ENCODE data around the gene EGFL8. TPM values are rescaled to one million over a fixed set of nuclear protein-coding genes. Genes with fewer than 3 reads are reported as not detected.

Gene EGFL8
- total and polyA plus RNA-seq, 8 donors, result 8.1 to 35.2 (median 23.2) TPM

DNA sequence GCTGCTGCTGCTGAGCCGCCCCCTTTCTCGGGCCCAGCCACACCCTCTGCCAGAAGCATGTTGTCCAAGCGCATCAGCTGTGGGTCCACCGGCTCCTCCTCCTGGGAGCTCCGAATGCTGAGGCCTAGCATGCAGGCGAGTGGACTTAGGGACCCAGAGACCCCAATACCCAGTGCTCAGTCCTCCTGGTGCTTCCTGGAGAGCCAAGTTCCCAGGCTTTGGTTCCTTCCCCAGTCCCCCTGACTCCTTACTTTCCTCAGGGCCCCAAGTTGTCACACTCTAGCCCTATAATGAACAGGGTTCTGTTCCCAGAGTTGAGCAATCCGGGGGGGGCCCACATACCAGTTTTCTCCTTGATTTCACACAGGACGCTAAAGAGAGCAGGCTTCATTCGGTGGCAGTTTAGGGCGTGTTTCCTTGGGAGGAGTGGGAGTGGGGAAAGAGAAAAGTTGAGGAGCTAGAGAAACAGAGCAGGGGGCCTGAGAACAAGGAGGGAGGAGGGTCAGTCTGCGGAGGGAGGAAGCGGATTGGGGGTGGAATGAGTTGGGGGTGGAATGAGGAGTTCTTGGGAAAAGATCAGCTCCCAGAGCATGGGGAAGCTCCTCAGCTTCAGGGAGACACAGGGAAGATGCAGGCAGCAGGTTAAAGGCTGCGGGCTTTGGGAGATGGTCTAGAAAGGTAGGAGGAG is 24.1 kb downstream of the EGFL8 start:
- DNase-seq, result no peak
- peaks cover 16 to 88% of the 10 kb centered on the region in 2 donors for H3K4me1 ChIP-seq
- ATAC-seq, result no peak
- H3K9me3 ChIP-seq, result no peaks in the 10 kb centered on the region
- no peak for TF ChIP-seq CTCF (IDR thresholded peaks at IDR 0.05)
- peak overlapping the region; percentile 67 to 78 for H3K4me3 ChIP-seq
- H3K36me3 ChIP-seq, result peaks cover 0 to 28% of the 10 kb centered on the region in 2 donors
- intact Hi-C loops (cut with DNase I), result no loop called here
- peak overlapping the region; percentile 95 to 100 for H3K27ac ChIP-seq
- H3K27me3 ChIP-seq, result no peaks in the 10 kb centered on the region

DNA sequence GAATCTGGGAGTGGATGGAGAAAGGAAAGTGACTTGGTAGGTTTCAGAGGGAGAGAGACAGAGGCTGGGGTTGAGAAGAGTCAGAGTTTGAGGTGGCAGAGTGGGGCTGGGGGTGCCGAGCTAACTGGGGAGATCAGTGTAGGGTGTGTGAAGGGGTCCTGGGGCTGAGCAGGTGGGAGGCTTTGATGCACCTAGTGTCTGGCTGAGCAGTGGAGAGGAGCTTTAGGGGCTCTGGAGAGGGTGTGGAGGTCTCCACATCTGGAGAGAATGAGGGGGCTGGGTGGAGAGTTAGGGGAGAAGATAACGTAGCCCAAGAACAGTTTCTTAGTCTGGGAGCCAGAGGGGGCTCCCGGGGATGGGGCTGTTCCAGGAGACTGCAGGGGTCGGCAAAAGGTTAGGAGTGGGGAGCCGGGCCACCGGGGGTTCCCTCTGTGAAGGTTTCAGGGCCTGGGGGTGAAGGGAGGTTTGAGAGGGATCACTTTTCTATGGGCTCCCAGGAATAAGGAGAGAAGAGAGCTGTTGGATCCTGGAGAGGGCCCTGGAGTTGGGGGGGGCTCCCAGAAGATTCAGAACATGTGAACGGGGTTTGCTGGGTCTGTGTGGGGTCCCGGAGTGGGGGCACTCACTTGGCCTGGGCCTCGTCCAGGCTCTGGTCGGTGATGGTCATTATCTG is 24.8 kb downstream of the EGFL8 start:
- intact Hi-C loops (cut with DNase I), result no loop called here
- Histone ChIP-seq H3K9me3 (no peaks in the 10 kb centered on the region), H3K27me3 (no peaks in the 10 kb centered on the region), H3K27ac (peak overlapping the region; percentile 95 to 100), H3K4me1 (peaks cover 11 to 88% of the 10 kb centered on the region in 2 donors), H3K36me3 (peaks cover 0 to 28% of the 10 kb centered on the region in 2 donors), H3K4me3 (peak overlapping the region; percentile 67 to 78)
- no peak for TF ChIP-seq CTCF (IDR thresholded peaks at IDR 0.05)
- no peak for ATAC-seq
- DNase-seq, result no peak

- intact Hi-C loops (cut with DNase I), result no loop called here
- Histone ChIP-seq H3K36me3 (peaks cover 0 to 28% of the 10 kb centered on the region in 2 donors), H3K27ac (peak overlapping the region; percentile 95 to 100), H3K4me1 (peaks cover 12 to 88% of the 10 kb centered on the region in 2 donors), H3K9me3 (no peaks in the 10 kb centered on the region), H3K4me3 (peak overlapping the region; percentile 67 to 78), H3K27me3 (no peaks in the 10 kb centered on the region)
- no peak for TF ChIP-seq CTCF (IDR thresholded peaks at IDR 0.05)
- ATAC-seq, result peak; percentile 0
- DNase-seq, result no peak
Measured at GRCh38 chr6:32189742-32190053, 25.3 kb downstream of the EGFL8 start.

DNA sequence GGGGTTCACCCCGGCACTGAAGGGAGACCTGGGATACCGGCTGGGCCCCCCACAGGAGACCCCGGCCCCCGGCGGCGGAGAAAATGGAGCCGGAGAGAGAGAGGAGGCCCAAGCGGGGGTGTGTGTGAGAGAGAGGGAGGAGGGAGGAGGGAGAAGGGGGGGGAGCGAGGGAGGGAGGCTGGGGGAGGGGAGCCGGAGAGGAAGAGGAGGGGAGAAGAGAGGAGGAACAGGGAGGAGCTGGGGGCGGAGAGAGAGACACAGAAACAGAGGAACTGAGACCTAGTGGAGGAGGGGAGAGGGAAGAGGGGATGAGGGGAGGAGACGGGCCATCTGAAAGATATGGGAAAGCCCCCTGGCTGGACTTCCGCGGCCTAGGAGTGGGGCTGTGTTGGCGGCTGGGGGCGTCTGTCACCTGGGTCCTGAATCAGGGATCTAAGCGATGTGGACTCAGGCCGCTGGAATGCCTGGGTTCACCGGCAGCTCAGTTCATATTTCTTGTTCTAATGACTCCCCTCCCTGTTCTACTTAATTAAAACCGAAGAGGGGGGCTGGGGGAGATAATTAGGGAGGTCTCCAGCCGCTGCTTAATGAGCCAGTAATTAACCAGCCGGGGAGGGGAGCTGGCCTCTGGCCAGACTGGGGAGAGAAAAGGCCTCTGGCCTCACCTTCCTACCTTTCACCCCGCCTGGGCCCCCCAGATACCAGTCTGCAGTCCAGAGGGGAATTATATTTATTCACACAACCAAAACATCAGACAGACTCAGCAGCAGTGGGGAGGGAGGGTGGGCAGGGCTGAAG is 25.9 kb downstream of the EGFL8 start, which contains the start of gene PBX2:
Gene PBX2, minus strand, starts transcription at position 149 of the 798 bp plus-strand sequence. CDS start 287 bp downstream, outside the sequence.
- Histone ChIP-seq H3K9me3 (no peaks in the 10 kb centered on the region), H3K27me3 (no peaks in the 10 kb centered on the region), H3K36me3 (peaks cover 0 to 28% of the 10 kb centered on the region in 2 donors), H3K27ac (peak within 1 kb of the TSS; percentile 95 to 100), H3K4me1 (peaks cover 17 to 88% of the 10 kb centered on the region in 2 donors), H3K4me3 (peak within 1 kb of the TSS; percentile 67 to 78)
- intact Hi-C loops (cut with DNase I), result no loop called here
- TF ChIP-seq CTCF (IDR thresholded peaks at IDR 0.05), result no peak
- DNase-seq, result peak; percentile 89 to 96 (median 94)
- peak; percentile 80 for ATAC-seq
